ENCODE results near the gene VCL.
A peak's percentile ranks its signal among the peaks of the same experiment; 100 is the strongest.

Gene VCL

GRCh38 chr10:74150204-74150989 is 152.5 kb downstream of the VCL start, which contains the start of gene AP3M1:
Gene AP3M1, minus strand, starts transcription at chr10:74150828. Its CDS starts 12,449 bp downstream, at chr10:74138379.
- TF ChIP-seq CTCF (IDR thresholded peaks at IDR 0.05; ENCODE audit: low read depth, low read length), result no peak
- in situ Hi-C loops (cut with HindIII; ENCODE audit: low sequenced_read_pairs), result no loop called here
- H3K4me3 ChIP-seq (ENCODE audit: low read depth, low read length), result peak within 1 kb of the TSS; percentile 87
- no peak for DNase-seq (ENCODE audit: low read depth, low spot score)

- H3K4me3 ChIP-seq (ENCODE audit: low read depth, low read length), result peak within 1 kb of the TSS; percentile 87
- in situ Hi-C loops (cut with HindIII; ENCODE audit: low sequenced_read_pairs), result no loop called here
- peak; percentile 32 for TF ChIP-seq CTCF (IDR thresholded peaks at IDR 0.05; ENCODE audit: low read depth, low read length)
- peak; percentile 98 for DNase-seq (ENCODE audit: low read depth, low spot score)
Observed at GRCh38 chr10:74150990-74151878, 153.3 kb downstream of the VCL start, which contains the start of gene ADK. Gene ADK, plus strand, starts transcription at chr10:74151221. Its CDS starts 58 bp downstream, at chr10:74151279.

GRCh38 chr10:74151879-74152722 is 154.2 kb downstream of the VCL start:
- in situ Hi-C loops (cut with HindIII; ENCODE audit: low sequenced_read_pairs), result no loop called here
- no peak for DNase-seq (ENCODE audit: low read depth, low spot score)

GRCh38 chr10:74153123-74153522 is 155.2 kb downstream of the VCL start:
- TF ChIP-seq CTCF (IDR thresholded peaks at IDR 0.05; ENCODE audit: low read depth, low read length), result peak; percentile 45
- H3K4me3 ChIP-seq (ENCODE audit: low read depth, low read length), result no peak overlapping the region
- in situ Hi-C loops (cut with HindIII; ENCODE audit: low sequenced_read_pairs), result no loop called here
- peak; percentile 25 for DNase-seq (ENCODE audit: low read depth, low spot score)

More at GRCh38 chr10:74151879-74152722, 154.2 kb downstream of the VCL start:
- peak overlapping the region; percentile 87 for H3K4me3 ChIP-seq (ENCODE audit: low read depth, low read length)
- TF ChIP-seq CTCF (IDR thresholded peaks at IDR 0.05; ENCODE audit: low read depth, low read length), result no peak

- TF ChIP-seq CTCF (IDR thresholded peaks at IDR 0.05; ENCODE audit: low read depth, low read length), result no peak
- H3K4me3 ChIP-seq (ENCODE audit: low read depth, low read length), result no peak overlapping the region
- no peak for DNase-seq (ENCODE audit: low read depth, low spot score)
- in situ Hi-C loops (cut with HindIII; ENCODE audit: low sequenced_read_pairs), result no loop called here
Observed at GRCh38 chr10:74153676-74154075, 155.8 kb downstream of the VCL start.

- peak; percentile 56 for DNase-seq (ENCODE audit: low read depth, low spot score)
- H3K4me3 ChIP-seq (ENCODE audit: low read depth, low read length), result no peak overlapping the region
- no peak for TF ChIP-seq CTCF (IDR thresholded peaks at IDR 0.05; ENCODE audit: low read depth, low read length)
- in situ Hi-C loops (cut with HindIII; ENCODE audit: low sequenced_read_pairs), result no loop called here
Observed at GRCh38 chr10:74156919-74157289, 159.0 kb downstream of the VCL start.
